SK-N-SH (cell line): ENCODE data around the gene CFAP299. TPM values are rescaled to one million over a fixed set of nuclear protein-coding genes. Genes with fewer than 3 reads are reported as not detected.

Source experiments
- CTCF ChIA-PET: fragments of 300-600, 350-600 bp; formaldehyde crosslinking; extraction: SDS; loops from one replicate; lab custom pipeline; 2021; lab: Yijun Ruan, JAX
- POLR2A ChIA-PET: fragments of 350-600 bp; sonication (Branson Sonifier 250); formaldehyde crosslinking; extraction: SDS; loops from one replicate; lab custom pipeline; 2020; ENCODE audit warnings: antibody characterized with exemption, inconsistent platforms; lab: Yijun Ruan, JAX
- DNase-seq: peaks from one replicate; pipeline ENCODE4 v3.0.0; 2012
- H2AFZ ChIP-seq: fragments of 200-600 bp; sonication (generic); 2 replicates; pipeline ENCODE4 v1.8.1; 2016; ENCODE audit warnings: antibody characterized with exemption, mild to moderate bottlenecking, low read depth
- H3F3A ChIP-seq: fragments of 200-600 bp; sonication (generic); replicated peaks from 2 replicates; pipeline ENCODE3; 2016; ENCODE audit warnings: antibody characterized with exemption, mild to moderate bottlenecking; ENCODE audit not compliant: insufficient read depth
- H3K27ac ChIP-seq, 2 experiments: fragments of 200-500 bp in 1 of 2; fragments of 200-600 bp in 1 of 2; sonication (Bioruptor generic) in 1 of 2; sonication (generic), shearing (Covaris generic) in 1 of 2; 2 replicates each; pipeline versions ENCODE4 v1.5.1 to v1.6.1; 2014 to 2016; ENCODE audit warnings: low read depth in 2 of 2, inconsistent platforms in 1 of 2, low read length in 1 of 2, mild to moderate bottlenecking in 1 of 2, mixed read lengths in 1 of 2
- H3K27me3 ChIP-seq: fragments of 200-600 bp; sonication (generic), shearing (Covaris generic); 2 replicates; pipeline ENCODE4 v1.6.1; 2016; ENCODE audit warnings: mixed run types; ENCODE audit not compliant: insufficient read depth
- H3K36me3 ChIP-seq, 2 experiments: fragments of 200-500 bp in 1 of 2; fragments of 200-600 bp in 1 of 2; sonication (Bioruptor generic) in 1 of 2; sonication (generic) in 1 of 2; replicated peaks in 1 of 2; 2 replicates each; pipeline versions ENCODE3 to v1.5.1; 2014 to 2016; ENCODE audit warnings: low read length in 1 of 2, mild to moderate bottlenecking in 1 of 2; ENCODE audit not compliant: insufficient read depth in 2 of 2, control insufficient read depth in 1 of 2
- H3K4me1 ChIP-seq, 2 experiments: fragments of 200-500 bp in 1 of 2; fragments of 200-600 bp in 1 of 2; sonication (Bioruptor generic) in 1 of 2; sonication (generic), shearing (Covaris generic) in 1 of 2; 2 replicates each; pipeline versions ENCODE4 v1.5.1 to v1.6.1; 2014 to 2016; ENCODE audit warnings: low read depth in 1 of 2, low read length in 1 of 2, mixed run types in 1 of 2; ENCODE audit not compliant: insufficient read depth in 2 of 2, control insufficient read depth in 1 of 2
- H3K4me2 ChIP-seq: fragments of 200-600 bp; sonication (generic), shearing (Covaris generic); 2 replicates; pipeline ENCODE4 v1.6.1; 2017; ENCODE audit warnings: mixed run types
- H3K4me3 ChIP-seq, 2 experiments: fragments of 200-500 bp in 1 of 2; fragments of 200-600 bp in 1 of 2; sonication (Bioruptor generic) in 1 of 2; sonication (generic), shearing (Covaris generic) in 1 of 2; 2 replicates each; pipeline versions ENCODE4 v1.5.1 to v1.8.1; 2014 to 2016; ENCODE audit warnings: low read depth in 2 of 2, inconsistent platforms in 1 of 2, low read length in 1 of 2, mild to moderate bottlenecking in 1 of 2, mixed read lengths in 1 of 2, moderate library complexity in 1 of 2
- H3K79me2 ChIP-seq: fragments of 200-600 bp; sonication (generic); 2 replicates; pipeline ENCODE4 v1.8.1; 2017; ENCODE audit warnings: mild to moderate bottlenecking; ENCODE audit not compliant: insufficient read depth
- H3K9ac ChIP-seq: fragments of 200-600 bp; sonication (generic); 2 replicates; pipeline ENCODE4 v1.6.1; 2017; ENCODE audit warnings: mixed run types
- H3K9me2 ChIP-seq: fragments of 200-600 bp; sonication (generic); 2 replicates; pipeline ENCODE4 v1.6.1; 2017; ENCODE audit warnings: mixed run types
- H3K9me3 ChIP-seq: fragments of 200-600 bp; sonication (generic); 2 replicates; pipeline ENCODE4 v1.6.1; 2017; ENCODE audit warnings: mixed run types, mild to moderate bottlenecking, moderate library complexity
- H4K20me1 ChIP-seq: fragments of 200-600 bp; sonication (generic); 2 replicates; pipeline ENCODE4 v1.6.1; 2017; ENCODE audit warnings: mild to moderate bottlenecking, mixed run types; ENCODE audit not compliant: insufficient read depth
- EP300 ChIP-seq, 2 experiments: IDR thresholded peaks; 2 replicates each; pipeline versions ENCODE4 v1.4.0 to v1.6.1; 2012; ENCODE audit warnings: borderline replicate concordance in 1 of 2, low read depth in 1 of 2, low read length in 1 of 2
- EZH2phosphoT487 ChIP-seq: fragments of 200-600 bp; sonication (generic); IDR thresholded peaks from 2 replicates; pipeline ENCODE4 v1.6.1; 2017; ENCODE audit warnings: low read depth, mixed run types, mild to moderate bottlenecking, antibody characterized with exemption, moderate library complexity, borderline replicate concordance
- FOSL2 ChIP-seq: IDR thresholded peaks from 2 replicates; pipeline ENCODE4 v1.4.0; 2012; ENCODE audit warnings: low read depth, mild to moderate bottlenecking, moderate library complexity, borderline replicate concordance
- FOXJ3 ChIP-seq: sonication (generic); formaldehyde crosslinking; IDR thresholded peaks from 2 replicates; pipeline ENCODE4 v1.5.1; 2020; ENCODE audit warnings: mild to moderate bottlenecking, missing genetic modification reagents
- GATA2 ChIP-seq: sonication (generic); formaldehyde crosslinking; IDR thresholded peaks from 2 replicates; pipeline ENCODE4 v1.5.0; 2020; ENCODE audit warnings: mild to moderate bottlenecking, missing genetic modification reagents
- JUND ChIP-seq: IDR thresholded peaks from 2 replicates; pipeline ENCODE4 v1.4.0; 2012
- NFIC ChIP-seq: IDR thresholded peaks from 2 replicates; pipeline ENCODE4 v1.4.0; 2012; ENCODE audit warnings: borderline replicate concordance
- NRF1 ChIP-seq: IDR thresholded peaks from 2 replicates; pipeline ENCODE4 v1.6.1; 2012; ENCODE audit warnings: low read depth, mild to moderate bottlenecking, low read length
- PBX3 ChIP-seq: IDR thresholded peaks from 2 replicates; pipeline ENCODE4; 2012
- POLR2AphosphoS5 ChIP-seq: IDR thresholded peaks from 2 replicates; pipeline ENCODE4 v1.6.1; 2012; ENCODE audit warnings: low read depth, low read length
- RCOR1 ChIP-seq: fragments of 150-350 bp; IDR thresholded peaks from 2 replicates; pipeline ENCODE4 v1.6.1; 2017; ENCODE audit warnings: antibody characterized with exemption, low read length
- RFX5 ChIP-seq: IDR thresholded peaks from 2 replicates; pipeline ENCODE4 v1.6.1; 2012; ENCODE audit warnings: mild to moderate bottlenecking, improper control_type of control experiment, low read length
- RXRA ChIP-seq: IDR thresholded peaks from 2 replicates; pipeline ENCODE4 v1.4.0; 2012; ENCODE audit warnings: low read depth, mild to moderate bottlenecking, borderline replicate concordance
- SIN3A ChIP-seq: IDR thresholded peaks from 2 replicates; pipeline ENCODE4 v1.6.1; 2012; ENCODE audit warnings: low read depth, mild to moderate bottlenecking, low read length, moderate library complexity, borderline replicate concordance
- TCF12 ChIP-seq: IDR thresholded peaks from 2 replicates; pipeline ENCODE4 v1.4.0; 2012
- USF1 ChIP-seq: IDR thresholded peaks from 2 replicates; pipeline ENCODE4 v1.4.0; 2012; ENCODE audit warnings: low read depth, borderline replicate concordance
- WGBS: methylation state at CpG from one replicate; pipeline ENCODE4 v1.1.6; 2017; ENCODE audit warnings: low lambda C conversion rate; 5-methylcytosine and 5-hydroxymethylcytosine counted together
- polyA plus RNA-seq, 3 experiments: library from polyadenylated mRNA; depleted of rRNA; stranded (reverse); fragments of >200 nt; gene quantifications; 2 replicates each; pipeline ENCODE4 v1.2.3, GENCODE V29; 2012
- TF ChIP-seq, protein P1 (sequence below): fragments of 200-600 bp; sonication (generic); IDR thresholded peaks from 2 replicates; pipeline ENCODE4 v1.6.1; 2017; ENCODE audit warnings: antibody characterized with exemption, mild to moderate bottlenecking, moderate library complexity
- TF ChIP-seq, protein P2 (sequence below): IDR thresholded peaks from 2 replicates; pipeline ENCODE4 v1.4.0; 2012; ENCODE audit warnings: low read depth

The CFAP299 gene
- polyA plus RNA-seq, 1 of the 3 experiments (the other 2 are of a cell fraction): 1.2 TPM

- TF ChIP-seq NFIC: no peak
- TF ChIP-seq EP300 (IDR thresholded peaks at IDR 0.05; ENCODE audit: borderline replicate concordance in 1 of 2, low read depth in 1 of 2, low read length in 1 of 2): no peak
- TF ChIP-seq TCF12: no peak
- H3K4me3 ChIP-seq: no peak overlapping the region
- no peaks in the 10 kb centered on the region for H3K4me1 ChIP-seq
- no peaks in the 10 kb centered on the region for H3K9me3 ChIP-seq
- no peak overlapping the region for H3K4me2 ChIP-seq
- H3K9ac ChIP-seq: no peak overlapping the region
- H3F3A ChIP-seq: peaks cover 10% of the 10 kb centered on the region
- POLR2A ChIA-PET: no interaction called here
- H3K79me2 ChIP-seq: no peaks in the 10 kb centered on the region; the same call in 1 of the 2 replicates
- no peaks in the 10 kb centered on the region for H4K20me1 ChIP-seq
- DNase-seq: no peak
- no peaks in the 10 kb centered on the region for H3K36me3 ChIP-seq
- no peaks in the 10 kb centered on the region for H3K27me3 ChIP-seq
- H3K27ac ChIP-seq: no peak overlapping the region
- H3K9me2 ChIP-seq: no peaks in the 10 kb centered on the region
- CTCF ChIA-PET: no interaction called here
- 50% methylated on average over 2 of the region's 8 CpGs for WGBS
- H2AFZ ChIP-seq: no peak overlapping the region
Measured at GRCh38 chr4:80388284-80388607, 52.7 kb downstream of the CFAP299 start.

DNA sequence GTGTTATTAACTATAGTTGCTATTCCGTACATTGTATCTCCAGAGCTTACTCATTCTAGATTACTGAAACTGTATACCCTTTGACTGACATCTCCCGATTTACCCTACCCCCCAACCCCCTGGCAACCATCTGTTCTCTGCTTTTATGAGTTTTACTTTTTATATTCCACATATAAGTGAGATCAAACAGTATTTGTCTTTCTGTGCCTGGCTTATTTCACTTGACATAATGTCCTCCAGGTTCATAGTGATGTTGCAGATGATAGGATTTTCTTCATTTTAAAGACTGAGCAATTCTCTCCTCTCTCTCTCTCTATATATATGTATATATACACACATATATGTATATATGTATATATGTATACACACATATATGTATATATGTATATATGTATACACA is 54.6 kb downstream of the CFAP299 start:
- H3K79me2 ChIP-seq: peaks cover 5% of the 10 kb centered on the region
- no peaks in the 10 kb centered on the region for H3K27me3 ChIP-seq
- no peaks in the 10 kb centered on the region for H3K9me2 ChIP-seq
- peaks cover 0 to under 1% of the 10 kb centered on the region in 2 experiments for H3K36me3 ChIP-seq
- peaks cover 6% of the 10 kb centered on the region; the same call in 1 of the 2 replicates for H3K9me3 ChIP-seq
- WGBS: 50% methylated on average over 2 of the region's 2 CpGs
- no peak overlapping the region for H2AFZ ChIP-seq
- H3F3A ChIP-seq: peaks cover 13% of the 10 kb centered on the region
- no peaks in the 10 kb centered on the region for H3K4me1 ChIP-seq
- no peaks in the 10 kb centered on the region for H4K20me1 ChIP-seq
- H3K27ac ChIP-seq: no peak overlapping the region
- CTCF ChIA-PET: no interaction called here
- no peak overlapping the region for H3K4me3 ChIP-seq
- TF ChIP-seq JUND: no peak
- TF ChIP-seq, protein P1, sequence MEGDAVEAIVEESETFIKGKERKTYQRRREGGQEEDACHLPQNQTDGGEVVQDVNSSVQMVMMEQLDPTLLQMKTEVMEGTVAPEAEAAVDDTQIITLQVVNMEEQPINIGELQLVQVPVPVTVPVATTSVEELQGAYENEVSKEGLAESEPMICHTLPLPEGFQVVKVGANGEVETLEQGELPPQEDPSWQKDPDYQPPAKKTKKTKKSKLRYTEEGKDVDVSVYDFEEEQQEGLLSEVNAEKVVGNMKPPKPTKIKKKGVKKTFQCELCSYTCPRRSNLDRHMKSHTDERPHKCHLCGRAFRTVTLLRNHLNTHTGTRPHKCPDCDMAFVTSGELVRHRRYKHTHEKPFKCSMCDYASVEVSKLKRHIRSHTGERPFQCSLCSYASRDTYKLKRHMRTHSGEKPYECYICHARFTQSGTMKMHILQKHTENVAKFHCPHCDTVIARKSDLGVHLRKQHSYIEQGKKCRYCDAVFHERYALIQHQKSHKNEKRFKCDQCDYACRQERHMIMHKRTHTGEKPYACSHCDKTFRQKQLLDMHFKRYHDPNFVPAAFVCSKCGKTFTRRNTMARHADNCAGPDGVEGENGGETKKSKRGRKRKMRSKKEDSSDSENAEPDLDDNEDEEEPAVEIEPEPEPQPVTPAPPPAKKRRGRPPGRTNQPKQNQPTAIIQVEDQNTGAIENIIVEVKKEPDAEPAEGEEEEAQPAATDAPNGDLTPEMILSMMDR: no peak
- TF ChIP-seq NRF1: no peak
- no peak for TF ChIP-seq PBX3
- no peak for TF ChIP-seq RXRA
- no peak for TF ChIP-seq EZH2phosphoT487
- no peak for TF ChIP-seq FOSL2
- no peak for TF ChIP-seq FOXJ3 (CRISPR knock-in tag)
- no peak for TF ChIP-seq RCOR1
- no peak for TF ChIP-seq POLR2AphosphoS5
- TF ChIP-seq NFIC: no peak
- TF ChIP-seq USF1: no peak
- TF ChIP-seq SIN3A: no peak
- no peak for TF ChIP-seq RFX5
- no peak for TF ChIP-seq GATA2 (CRISPR knock-in tag)
- TF ChIP-seq, protein P2, sequence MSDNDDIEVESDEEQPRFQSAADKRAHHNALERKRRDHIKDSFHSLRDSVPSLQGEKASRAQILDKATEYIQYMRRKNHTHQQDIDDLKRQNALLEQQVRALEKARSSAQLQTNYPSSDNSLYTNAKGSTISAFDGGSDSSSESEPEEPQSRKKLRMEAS: no peak
- no peak overlapping the region for H3K4me2 ChIP-seq
- H3K9ac ChIP-seq: no peak overlapping the region
- POLR2A ChIA-PET: no interaction called here
- no peak for DNase-seq
